Common myeloid progenitor, CD34-positive (primary cell): ENCODE data around the gene CRTC1.

Experiments
- CTCF ChIA-PET: fragments of 350-600 bp; sonication (Branson Sonifier 250); formaldehyde crosslinking; loops from one replicate; lab custom pipeline; 2021; ENCODE audit warnings: antibody characterized with exemption; lab: Charles Lee
- POLR2A ChIA-PET: fragments of 350-600 bp; sonication (Branson Sonifier 250); formaldehyde crosslinking; loops from one replicate; lab custom pipeline; 2021; ENCODE audit warnings: antibody characterized with exemption; lab: Charles Lee
- DNase-seq, 3 donors: peaks; one replicate each; pipeline versions ENCODE4 v3.0.0 to v3.0.0-alpha.2; 2013
- H3K27ac ChIP-seq, 2 experiments: 1 replicate in 1 of 2; 2 replicates in 1 of 2; pipeline ENCODE4 v1.7.0; 2013; ENCODE audit warnings: inconsistent platforms in 2 of 2, low read length in 2 of 2, mild to moderate bottlenecking in 2 of 2, low read depth in 1 of 2, moderate library complexity in 1 of 2; ENCODE audit not compliant: severe bottlenecking in 2 of 2, insufficient read depth in 1 of 2, poor library complexity in 1 of 2
- H3K27me3 ChIP-seq, 5 experiments: replicated peaks in 2 of 5; 1 replicate in 3 of 5; 2 replicates in 2 of 5; pipeline versions ENCODE4 v1.6.1 to v1.7.0; 2013; ENCODE audit warnings: low read length in 4 of 5, mild to moderate bottlenecking in 2 of 5, moderate library complexity in 2 of 5, inconsistent platforms in 1 of 5; ENCODE audit not compliant: insufficient read depth in 5 of 5, control insufficient read depth in 4 of 5
- H3K36me3 ChIP-seq, 4 experiments: 1 replicate in 2 of 4; 2 replicates in 2 of 4; pipeline versions ENCODE4 v1.6.1 to v1.7.0; 2013; ENCODE audit warnings: low read length in 3 of 4, control low read depth in 1 of 4, mild to moderate bottlenecking in 1 of 4; ENCODE audit not compliant: control insufficient read depth in 4 of 4, insufficient read depth in 4 of 4
- H3K4me1 ChIP-seq, 4 experiments: 1 replicate in 3 of 4; 2 replicates in 1 of 4; pipeline versions ENCODE4 v1.6.1 to v1.7.1; 2013; ENCODE audit warnings: low read length in 3 of 4, mild to moderate bottlenecking in 3 of 4, control low read depth in 1 of 4, inconsistent platforms in 1 of 4, moderate library complexity in 1 of 4; ENCODE audit not compliant: control insufficient read depth in 4 of 4, insufficient read depth in 4 of 4; ENCODE audit errors: control extremely low read depth in 1 of 4
- H3K4me3 ChIP-seq, 7 experiments: 1 replicate in 4 of 7; 2 replicates in 3 of 7; pipeline versions ENCODE4 v1.5.1 to v1.7.0; 2013; ENCODE audit warnings: mild to moderate bottlenecking in 7 of 7, low read length in 6 of 7, moderate library complexity in 6 of 7, inconsistent platforms in 2 of 7, low read depth in 2 of 7, control low read depth in 1 of 7; ENCODE audit not compliant: insufficient read depth in 4 of 7, control insufficient read depth in 1 of 7; ENCODE audit errors: extremely low read depth in 1 of 7
- H3K9me3 ChIP-seq, 5 experiments: 1 replicate in 4 of 5; 2 replicates in 1 of 5; pipeline versions ENCODE4 v1.6.1 to v1.7.1; 2013; ENCODE audit warnings: low read length in 4 of 5, mild to moderate bottlenecking in 2 of 5, inconsistent platforms in 1 of 5, low read depth in 1 of 5, moderate library complexity in 1 of 5; ENCODE audit not compliant: control insufficient read depth in 4 of 5, insufficient read depth in 2 of 5; ENCODE audit errors: control extremely low read depth in 1 of 5
- WGBS: methylation state at CpG from one replicate; pipeline ENCODE4 v1.1.5; 2013; ENCODE audit not compliant: insufficient coverage; 5-methylcytosine and 5-hydroxymethylcytosine counted together

The CRTC1 gene

GRCh38 chr19:18651733-18652132, 31.7 kb upstream of the CRTC1 start:
- Histone ChIP-seq H3K27ac (no peak overlapping the region), H3K27me3 (no peaks in the 10 kb centered on the region), H3K4me1 (peaks cover 0 to 38% (median 29%) of the 10 kb centered on the region in 4 experiments), H3K4me3 (no peak overlapping the region), H3K36me3 (peaks cover 0 to 5% (median under 1%) of the 10 kb centered on the region in 4 experiments), H3K9me3 (no peaks in the 10 kb centered on the region)
- 98% methylated on average over 6 of the region's 6 CpGs for WGBS
- ChIA-PET CTCF (no interaction called here), POLR2A (no interaction called here)
- DNase-seq: no peak

- no CpG with 5 or more reads among the region's 1 CpG for WGBS
- Histone ChIP-seq H3K27me3 (no peaks in the 10 kb centered on the region), H3K27ac (no peak overlapping the region), H3K4me3 (no peak overlapping the region), H3K4me1 (peaks cover under 1 to 32% (median 22%) of the 10 kb centered on the region in 4 experiments), H3K9me3 (no peaks in the 10 kb centered on the region), H3K36me3 (peaks cover 0 to 5% (median 0%) of the 10 kb centered on the region in 4 experiments)
- ChIA-PET CTCF (interaction anchor here (0.6 kb wide), 1 partner anchor 10 kb away, joined by 3 read pairs; no protein-coding TSS in a partner anchor), POLR2A (no interaction called here)
- DNase-seq: no peak
Measured at GRCh38 chr19:18653853-18654252, 29.6 kb upstream of the CRTC1 start.

- no peaks in the 10 kb centered on the region for H3K9me3 ChIP-seq
- DNase-seq: no peak
- H3K36me3 ChIP-seq: peaks cover 0 to 5% (median 0%) of the 10 kb centered on the region in 4 experiments
- no peak overlapping the region for H3K27ac ChIP-seq
- 96% methylated on average over 7 of the region's 7 CpGs for WGBS
- ChIA-PET CTCF (interaction anchor here (0.6 to 1.0 kb wide), 2 partner anchors 10 to 22 kb away, joined by 3 to 5 read pairs; no protein-coding TSS in a partner anchor), POLR2A (interaction anchor here (0.6 kb wide), 1 partner anchor 299 kb away, joined by 3 read pairs; no protein-coding TSS in a partner anchor)
- no peaks in the 10 kb centered on the region for H3K27me3 ChIP-seq
- H3K4me1 ChIP-seq: peaks cover 3 to 32% (median 22%) of the 10 kb centered on the region in 4 experiments
- H3K4me3 ChIP-seq: no peak overlapping the region
Measured at GRCh38 chr19:18654469-18654868, 29.0 kb upstream of the CRTC1 start.

- ChIA-PET POLR2A (no interaction called here), CTCF (interaction anchor here (1.0 kb wide), 1 partner anchor 21 kb away, joined by 5 read pairs; no protein-coding TSS in a partner anchor)
- Histone ChIP-seq H3K27me3 (no peaks in the 10 kb centered on the region), H3K9me3 (no peaks in the 10 kb centered on the region), H3K4me3 (no peak overlapping the region), H3K4me1 (peaks cover 3 to 28% (median 16%) of the 10 kb centered on the region in 4 experiments), H3K27ac (no peak overlapping the region), H3K36me3 (peaks cover 0 to 5% (median 0%) of the 10 kb centered on the region in 4 experiments)
- WGBS: over 99% methylated on average over 13 of the region's 13 CpGs
- no peak for DNase-seq
Measured at GRCh38 chr19:18655173-18655844, 28.2 kb upstream of the CRTC1 start.

GRCh38 chr19:18656337-18657086, 27.0 kb upstream of the CRTC1 start:
- Histone ChIP-seq H3K27ac (no peak overlapping the region), H3K27me3 (no peaks in the 10 kb centered on the region), H3K36me3 (no peaks in the 10 kb centered on the region), H3K4me3 (no peak overlapping the region), H3K4me1 (peaks cover 3 to 25% (median 12%) of the 10 kb centered on the region in 4 experiments), H3K9me3 (no peaks in the 10 kb centered on the region)
- POLR2A ChIA-PET: no interaction called here
- CTCF ChIA-PET: no interaction called here
- 82% methylated on average over 10 of the region's 19 CpGs for WGBS
- DNase-seq: no peak

GRCh38 chr19:18657590-18658365, 25.7 kb upstream of the CRTC1 start:
- ChIA-PET POLR2A (no interaction called here), CTCF (no interaction called here)
- peaks cover 3 to 25% (median 12%) of the 10 kb centered on the region in 4 experiments for H3K4me1 ChIP-seq
- H3K9me3 ChIP-seq: no peaks in the 10 kb centered on the region
- no peaks in the 10 kb centered on the region for H3K27me3 ChIP-seq
- no peaks in the 10 kb centered on the region for H3K36me3 ChIP-seq
- WGBS: 89% methylated on average over 16 of the region's 20 CpGs
- DNase-seq: no peak
- H3K27ac ChIP-seq: no peak overlapping the region
- no peak overlapping the region for H3K4me3 ChIP-seq
